ENCODE data around the gene NCOA1. TPM values are rescaled to one million over a fixed set of nuclear protein-coding genes. Genes with fewer than 3 reads are reported as not detected.

The NCOA1 gene
- total and polyA plus RNA-seq, 2 of the 4 experiments (the other 2 are of a cell fraction), result 6.7 to 11.3 TPM

DNA sequence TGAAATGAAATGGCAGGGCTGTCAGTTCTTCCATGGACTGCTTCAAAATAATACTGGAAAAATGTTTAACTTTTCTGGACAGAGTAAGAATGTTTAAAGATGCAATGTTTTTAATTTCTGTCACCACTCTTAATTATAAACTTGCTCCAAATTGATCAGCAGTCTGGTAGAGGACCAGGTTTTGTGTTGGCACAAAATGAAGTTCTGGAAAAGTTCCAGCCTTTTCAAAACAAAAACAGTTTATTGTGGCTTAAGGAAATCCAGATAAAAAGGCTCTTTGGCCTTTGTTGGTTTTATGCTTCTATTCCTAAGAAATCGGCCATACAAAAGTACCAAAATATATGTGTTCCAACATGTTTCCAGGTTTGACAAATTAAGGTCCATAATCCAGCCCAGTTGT, 253.3 kb downstream of the NCOA1 start:
- no peak overlapping the region for H2BK15ac ChIP-seq (ENCODE audit: low read depth, low read length)
- H3K56ac ChIP-seq (ENCODE audit: extremely low read depth, insufficient read depth, low read length), result no peak overlapping the region
- no peak overlapping the region for H2AK5ac ChIP-seq (ENCODE audit: low read depth, low read length)
- WGBS, 2 experiments (ENCODE audit: extremely low coverage in 2 of 2, insufficient read length in 1 of 2), result no CpG with 5 or more reads among the region's 1 CpG
- no peaks in the 10 kb centered on the region for H3K27me3 ChIP-seq (ENCODE audit: control insufficient read depth, insufficient read depth, low read length)
- H4K20me1 ChIP-seq (ENCODE audit: insufficient read depth, low read length), result no peaks in the 10 kb centered on the region
- H3K9ac ChIP-seq (ENCODE audit: low read depth, low read length), result no peak overlapping the region
- H3K23ac ChIP-seq (ENCODE audit: low read depth, low read length), result no peak overlapping the region
- no peak for ATAC-seq (ENCODE audit: low read depth)
- no peaks in the 10 kb centered on the region for H3K9me3 ChIP-seq (ENCODE audit: control insufficient read depth, insufficient read depth, low read length)
- no peaks in the 10 kb centered on the region for H3K79me1 ChIP-seq (ENCODE audit: low read depth in 1 of 2, low read length in 2 of 2)
- intact Hi-C loops (cut with micrococcal nuclease), result no loop called here
- no peak overlapping the region for H2BK20ac ChIP-seq (ENCODE audit: low read depth, low read length)
- BruUV-seq (replicated peaks), result no TSS peak
- ChIA-PET CTCF (no interaction called here), POLR2A (ENCODE audit: unreplicated experiment) (no interaction called here)
- no peak overlapping the region for H2AFZ ChIP-seq (replicated peaks; ENCODE audit: low read length, poor library complexity)
- in situ Hi-C loops (cut with MboI; ENCODE audit: low sequenced_read_pairs), result no loop called here
- no peak overlapping the region for H4K5ac ChIP-seq (ENCODE audit: low read depth, low read length)
- no peak overlapping the region for H3K27ac ChIP-seq (ENCODE audit: insufficient read depth, low read length)
- no peak overlapping the region for H2BK120ac ChIP-seq (ENCODE audit: low read depth, low read length)
- H3K14ac ChIP-seq (replicated peaks; ENCODE audit: low read depth, low read length), result no peak overlapping the region
- H3K36me3 ChIP-seq (ENCODE audit: control insufficient read depth, insufficient read depth, low read length), result peaks cover 6% of the 10 kb centered on the region
- TF ChIP-seq MXI1 (IDR thresholded peaks at IDR 0.05; ENCODE audit: borderline replicate concordance, low read depth, low read length), result no peak
- no peak for TF ChIP-seq MAZ (IDR thresholded peaks at IDR 0.05; ENCODE audit: borderline replicate concordance, low read depth, low read length)
- no peak for TF ChIP-seq SMC3 (IDR thresholded peaks at IDR 0.05; ENCODE audit: low read depth, low read length)
- TF ChIP-seq, protein P1, sequence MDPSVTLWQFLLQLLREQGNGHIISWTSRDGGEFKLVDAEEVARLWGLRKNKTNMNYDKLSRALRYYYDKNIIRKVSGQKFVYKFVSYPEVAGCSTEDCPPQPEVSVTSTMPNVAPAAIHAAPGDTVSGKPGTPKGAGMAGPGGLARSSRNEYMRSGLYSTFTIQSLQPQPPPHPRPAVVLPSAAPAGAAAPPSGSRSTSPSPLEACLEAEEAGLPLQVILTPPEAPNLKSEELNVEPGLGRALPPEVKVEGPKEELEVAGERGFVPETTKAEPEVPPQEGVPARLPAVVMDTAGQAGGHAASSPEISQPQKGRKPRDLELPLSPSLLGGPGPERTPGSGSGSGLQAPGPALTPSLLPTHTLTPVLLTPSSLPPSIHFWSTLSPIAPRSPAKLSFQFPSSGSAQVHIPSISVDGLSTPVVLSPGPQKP (IDR thresholded peaks at IDR 0.05; ENCODE audit: borderline replicate concordance, low read depth, low read length), result no peak
- no peak for TF ChIP-seq FOS (IDR thresholded peaks at IDR 0.05; ENCODE audit: low read depth, low read length)
- TF ChIP-seq NFE2L2 (IDR thresholded peaks at IDR 0.05; ENCODE audit: low read depth, low read length), result no peak
- TF ChIP-seq RAD21 (IDR thresholded peaks at IDR 0.05; ENCODE audit: low read length), result no peak
- no peak for TF ChIP-seq RCOR1 (IDR thresholded peaks at IDR 0.05; ENCODE audit: insufficient replicate concordance, low read length)
- no peak for TF ChIP-seq CEBPB (IDR thresholded peaks at IDR 0.05; ENCODE audit: low read depth, low read length)
- TF ChIP-seq CHD1 (IDR thresholded peaks at IDR 0.05; ENCODE audit: low read depth, low read length), result no peak
- TF ChIP-seq, protein P2, sequence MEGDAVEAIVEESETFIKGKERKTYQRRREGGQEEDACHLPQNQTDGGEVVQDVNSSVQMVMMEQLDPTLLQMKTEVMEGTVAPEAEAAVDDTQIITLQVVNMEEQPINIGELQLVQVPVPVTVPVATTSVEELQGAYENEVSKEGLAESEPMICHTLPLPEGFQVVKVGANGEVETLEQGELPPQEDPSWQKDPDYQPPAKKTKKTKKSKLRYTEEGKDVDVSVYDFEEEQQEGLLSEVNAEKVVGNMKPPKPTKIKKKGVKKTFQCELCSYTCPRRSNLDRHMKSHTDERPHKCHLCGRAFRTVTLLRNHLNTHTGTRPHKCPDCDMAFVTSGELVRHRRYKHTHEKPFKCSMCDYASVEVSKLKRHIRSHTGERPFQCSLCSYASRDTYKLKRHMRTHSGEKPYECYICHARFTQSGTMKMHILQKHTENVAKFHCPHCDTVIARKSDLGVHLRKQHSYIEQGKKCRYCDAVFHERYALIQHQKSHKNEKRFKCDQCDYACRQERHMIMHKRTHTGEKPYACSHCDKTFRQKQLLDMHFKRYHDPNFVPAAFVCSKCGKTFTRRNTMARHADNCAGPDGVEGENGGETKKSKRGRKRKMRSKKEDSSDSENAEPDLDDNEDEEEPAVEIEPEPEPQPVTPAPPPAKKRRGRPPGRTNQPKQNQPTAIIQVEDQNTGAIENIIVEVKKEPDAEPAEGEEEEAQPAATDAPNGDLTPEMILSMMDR (conservative IDR thresholded peaks at IDR 0.05; ENCODE audit: low read depth, low read length), result no peak
- TF ChIP-seq BHLHE40 (IDR thresholded peaks at IDR 0.05; ENCODE audit: low read depth, low read length), result no peak
- no peak overlapping the region for H4K8ac ChIP-seq (ENCODE audit: low read depth in 2 of 2, low read length in 2 of 2)
- no peak overlapping the region for H3K4ac ChIP-seq (ENCODE audit: low read depth, low read length)
- H2AK9ac ChIP-seq (replicated peaks; ENCODE audit: low read depth, low read length, poor library complexity), result no peak overlapping the region
- no peak overlapping the region for H3K4me3 ChIP-seq (ENCODE audit: insufficient read depth, low read depth, low read length)
- H3K4me2 ChIP-seq (ENCODE audit: low read depth, low read length), result no peak overlapping the region
- no peak for DNase-seq
- no peak overlapping the region for H4K91ac ChIP-seq (ENCODE audit: insufficient read depth, low read depth, low read length)
- no peak overlapping the region for H2BK5ac ChIP-seq (ENCODE audit: low read depth, low read length, poor library complexity, severe bottlenecking)
- dilution Hi-C loops (cut with HindIII; ENCODE audit: low sequenced_read_pairs, unreplicated experiment), result no loop called here
- H3K4me1 ChIP-seq (ENCODE audit: control insufficient read depth, insufficient read depth, low read length), result no peaks in the 10 kb centered on the region
- H3K18ac ChIP-seq (ENCODE audit: low read depth, low read length), result no peak overlapping the region
- peaks cover 3% of the 10 kb centered on the region; the same call in 1 of the 2 replicates for H3K9me1 ChIP-seq (ENCODE audit: insufficient read depth, low read length)

All from IMR-90 (cell line).